T-helper 1 cell (primary cell): ENCODE measurements around the gene TMPRSS3.

Experiments
- DNase-seq, 5 donors: peaks; one replicate each; pipeline ENCODE4 v3.0.0-alpha.2; 2012 to 2020

Gene TMPRSS3

GRCh38 chr21:42406866-42407265, 11.0 kb upstream of the TMPRSS3 start:
- DNase-seq, result no peak

GRCh38 chr21:42406201-42406621, 10.4 kb upstream of the TMPRSS3 start:
- peak in 2 of 5 donors; percentile 36 to 75 for DNase-seq

GRCh38 chr21:42405064-42406013, 9.5 kb upstream of the TMPRSS3 start:
- DNase-seq, result peak in 1 of 5 donors; percentile 44

- DNase-seq, result peak in 1 of 5 donors; percentile 45
These were observed 8.7 kb upstream of the TMPRSS3 start for GRCh38 chr21:42404539-42404938.

DNA sequence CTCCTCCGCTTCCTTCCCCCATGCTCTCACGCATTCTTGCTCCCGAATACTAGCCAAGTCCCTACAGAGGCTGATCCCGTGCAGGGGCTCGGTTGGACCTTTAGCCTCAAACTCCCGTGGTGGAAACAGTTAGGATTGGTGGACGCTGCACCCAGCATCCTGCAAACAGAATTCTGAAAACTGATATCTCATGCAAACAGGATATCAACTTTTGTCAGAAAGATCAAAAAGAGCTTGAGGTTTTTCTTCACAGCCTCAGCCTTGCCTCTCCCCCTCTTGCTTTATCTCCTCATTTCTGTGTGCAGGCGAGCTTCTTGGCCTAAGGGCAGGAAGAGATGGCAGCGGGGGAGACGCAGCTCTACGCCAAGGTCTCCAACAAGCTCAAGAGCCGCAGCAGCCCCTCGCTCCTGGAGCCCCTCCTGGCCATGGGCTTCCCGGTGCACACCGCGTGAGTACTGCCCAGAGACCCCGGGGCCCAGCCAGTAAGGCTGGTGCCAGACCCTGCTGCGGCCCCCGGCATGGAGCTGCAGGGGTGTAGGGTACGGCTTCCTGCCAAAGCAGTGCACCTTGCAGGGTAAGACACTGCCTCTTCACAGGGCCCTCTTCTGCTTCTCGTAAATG, 7.9 kb upstream of the TMPRSS3 start, which contains the start of gene UBASH3A:
UBASH3A (plus strand) TSS at position 292 of the 621 bp plus-strand sequence; CDS start at position 336, 44 bp downstream.
- peak in 2 of 5 donors; percentile 40 to 78 for DNase-seq

GRCh38 chr21:42401820-42402251, 6.0 kb upstream of the TMPRSS3 start:
- DNase-seq, result no peak

DNA sequence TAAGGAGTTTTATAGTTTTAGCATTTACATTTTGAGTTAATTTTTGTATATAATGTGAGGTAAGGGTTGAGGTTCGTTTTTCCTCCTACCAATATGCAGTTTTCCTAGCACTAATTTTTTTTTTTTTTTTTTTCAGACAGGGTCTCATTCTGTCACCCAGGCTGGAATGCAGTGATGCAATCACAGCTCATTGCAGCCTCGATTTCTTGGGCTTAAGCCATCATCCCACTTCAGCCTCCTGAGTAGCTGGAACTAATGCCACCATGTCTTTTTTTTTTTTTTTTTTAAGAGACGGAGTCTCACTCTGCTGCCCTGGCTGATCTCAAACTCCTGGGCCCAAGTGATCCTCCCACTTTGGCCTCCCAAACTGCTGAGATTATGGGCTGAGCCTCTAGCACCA, 5.3 kb upstream of the TMPRSS3 start:
- DNase-seq, result no peak

DNA sequence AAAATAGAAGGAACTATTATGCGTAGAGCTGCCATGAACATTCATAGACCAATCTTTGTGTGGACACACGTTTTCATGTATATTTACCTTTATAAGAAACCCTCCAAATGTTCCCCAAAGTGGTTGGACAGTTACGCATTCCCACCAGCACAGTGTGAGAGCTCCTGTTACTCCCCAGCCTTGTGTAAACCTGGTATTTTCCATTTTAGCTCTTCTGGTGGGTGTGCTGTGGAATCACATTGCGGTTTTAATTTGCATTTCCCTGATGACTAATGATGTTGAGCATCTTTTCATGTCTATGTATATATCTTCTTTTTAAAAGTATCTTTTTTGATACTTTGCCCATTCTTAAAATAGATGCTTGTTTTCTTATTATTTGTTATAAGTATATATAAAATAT, 4.7 kb upstream of the TMPRSS3 start:
- no peak for DNase-seq

GRCh38 chr21:42398436-42399028, 2.7 kb upstream of the TMPRSS3 start:
- no peak for DNase-seq

GRCh38 chr21:42397746-42398394, 2.0 kb upstream of the TMPRSS3 start:
- DNase-seq, result no peak

DNA sequence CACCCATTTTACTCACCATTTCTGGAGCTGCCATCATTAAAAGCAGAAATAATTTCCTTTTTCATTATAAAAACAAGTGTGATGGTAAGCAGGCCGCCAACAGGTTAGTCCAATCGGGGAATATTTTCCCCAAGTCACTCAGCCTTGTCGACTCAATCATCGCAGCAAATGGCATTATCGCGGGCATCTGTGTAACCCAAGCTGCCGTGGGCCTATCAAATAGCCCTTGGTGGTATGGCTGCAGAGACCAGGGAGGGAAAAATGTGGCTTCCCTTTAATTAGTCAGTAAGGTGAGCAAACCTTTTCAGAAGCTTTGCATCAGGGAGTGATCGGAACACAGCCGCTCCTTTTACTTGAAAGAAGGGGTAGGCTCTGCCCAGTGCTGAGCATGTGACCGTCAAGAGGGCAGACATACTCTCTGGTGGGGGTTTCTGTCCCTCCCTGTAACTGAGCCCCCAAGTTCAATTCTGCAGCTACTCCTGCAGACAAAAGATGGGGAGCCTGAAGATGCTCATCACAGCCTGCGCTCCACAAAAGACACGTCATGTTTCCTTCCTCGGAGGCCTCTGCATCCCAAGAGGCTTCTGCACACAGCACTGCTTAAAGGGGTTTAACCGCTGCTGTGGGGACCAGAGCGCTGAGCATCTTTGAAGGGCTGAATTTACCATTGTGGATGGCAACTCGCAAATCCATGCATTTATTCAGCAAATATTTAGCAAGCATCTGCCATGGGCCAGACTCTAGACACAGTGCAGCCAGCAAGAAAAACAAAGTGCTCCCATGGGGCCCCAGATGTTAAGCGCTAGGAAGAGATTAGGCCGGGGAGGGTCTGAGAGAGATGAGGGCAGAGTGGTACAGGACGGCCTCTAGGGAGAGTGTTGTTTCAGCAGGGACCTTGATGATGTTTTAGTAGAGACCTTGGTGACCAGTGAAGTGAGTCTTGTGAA, 1.2 kb upstream of the TMPRSS3 start:
- DNase-seq, result no peak

GRCh38 chr21:42395302-42395701, 550 bp downstream of the TMPRSS3 start:
- DNase-seq, result no peak

DNA sequence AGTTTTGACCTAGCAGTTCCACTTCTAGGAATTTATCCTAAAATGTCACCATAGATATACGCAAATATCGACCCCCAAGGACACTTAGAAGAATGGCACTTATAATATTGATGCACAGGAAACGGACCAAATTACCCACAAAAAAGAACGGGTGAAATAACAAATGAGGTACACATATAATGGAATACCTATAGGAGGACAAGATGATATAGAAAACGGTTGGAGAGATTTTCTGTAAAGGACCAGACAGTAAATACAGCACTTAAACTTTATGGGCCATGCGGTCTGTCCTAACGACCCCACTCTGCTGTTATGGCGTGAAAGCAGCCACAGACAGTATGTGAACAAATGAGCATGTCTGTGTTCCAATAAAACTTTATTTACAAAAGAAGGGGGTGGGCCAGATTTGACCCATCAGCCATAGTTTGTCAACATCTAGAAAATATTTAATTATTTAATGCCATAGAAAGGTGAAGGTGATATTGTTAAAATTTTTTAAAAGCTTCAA, 2.4 kb downstream of the TMPRSS3 start:
- no peak for DNase-seq

DNA sequence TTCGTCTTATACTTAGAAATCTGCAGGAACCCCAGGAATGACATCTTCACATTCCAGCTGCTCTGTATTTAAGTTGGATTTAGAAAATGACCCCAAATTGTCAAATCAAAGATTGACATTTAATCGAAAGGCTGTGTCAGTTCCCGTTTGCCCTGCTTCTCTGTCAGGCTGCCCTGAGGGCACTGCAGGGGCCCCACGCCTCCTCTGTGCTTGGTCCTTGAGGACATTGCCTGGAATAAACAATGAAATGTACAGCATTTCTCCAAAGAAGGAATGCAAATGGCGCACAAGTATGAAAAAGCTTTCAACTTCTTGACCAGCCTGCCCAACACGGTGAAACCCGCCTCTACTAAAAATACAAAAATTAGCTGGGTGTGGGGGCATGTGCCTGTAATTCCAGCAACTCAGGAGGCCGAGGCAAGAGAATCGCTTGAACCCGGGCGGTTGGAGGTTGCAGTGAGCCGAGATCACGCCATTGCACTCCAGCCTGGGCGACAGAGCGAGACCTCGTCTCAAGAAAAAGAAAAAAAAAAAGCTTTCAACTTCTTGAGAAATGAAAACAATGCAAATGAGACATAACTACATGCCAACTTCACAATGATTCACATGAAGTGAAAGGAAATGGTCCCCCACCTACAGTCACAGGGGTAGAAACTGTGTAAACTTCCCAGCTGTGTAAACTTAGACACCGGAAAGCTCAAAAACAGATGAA, 3.0 kb downstream of the TMPRSS3 start:
- no peak for DNase-seq

GRCh38 chr21:42391297-42391696, 4.6 kb downstream of the TMPRSS3 start:
- no peak for DNase-seq

DNA sequence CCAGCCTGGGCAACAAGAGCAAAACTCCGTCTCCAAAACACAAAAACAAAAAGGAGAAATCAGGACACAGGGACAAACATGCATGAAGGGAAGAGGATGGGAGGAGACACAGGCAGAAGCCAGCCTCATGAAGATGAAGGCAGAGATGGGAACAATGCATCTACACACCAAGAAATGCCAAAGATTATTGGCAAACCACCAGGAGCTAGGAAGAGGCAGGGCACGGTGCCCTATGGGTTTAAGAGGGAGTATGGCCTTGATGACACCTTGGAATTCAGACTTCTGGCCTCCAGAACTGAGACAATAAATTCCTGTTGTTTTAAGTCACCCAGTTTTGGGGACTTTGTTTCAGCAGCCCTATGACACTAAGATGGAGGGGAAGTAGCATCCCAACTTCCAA, 5.2 kb downstream of the TMPRSS3 start:
- DNase-seq, result no peak

GRCh38 chr21:42390193-42390592, 5.7 kb downstream of the TMPRSS3 start:
- no peak for DNase-seq

DNA sequence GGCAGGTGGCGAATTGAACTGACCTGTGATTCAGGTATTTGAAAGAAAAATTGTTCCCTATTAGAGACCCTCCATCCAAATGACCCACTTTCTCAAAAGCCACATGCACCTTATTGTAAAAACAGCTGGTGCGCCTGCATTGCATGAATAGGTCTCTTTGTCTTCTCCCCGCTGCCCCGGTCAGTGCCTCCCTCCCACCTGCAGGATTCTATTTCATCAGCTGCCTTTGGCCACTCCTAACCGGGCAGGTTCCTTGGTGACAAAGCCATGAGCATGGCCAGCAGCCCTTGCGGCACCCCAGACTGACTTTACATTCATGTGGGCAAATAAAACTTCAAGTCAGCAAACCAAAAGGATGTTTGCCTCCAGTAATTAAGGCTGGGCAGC, 6.4 kb downstream of the TMPRSS3 start:
- DNase-seq, result no peak

DNA sequence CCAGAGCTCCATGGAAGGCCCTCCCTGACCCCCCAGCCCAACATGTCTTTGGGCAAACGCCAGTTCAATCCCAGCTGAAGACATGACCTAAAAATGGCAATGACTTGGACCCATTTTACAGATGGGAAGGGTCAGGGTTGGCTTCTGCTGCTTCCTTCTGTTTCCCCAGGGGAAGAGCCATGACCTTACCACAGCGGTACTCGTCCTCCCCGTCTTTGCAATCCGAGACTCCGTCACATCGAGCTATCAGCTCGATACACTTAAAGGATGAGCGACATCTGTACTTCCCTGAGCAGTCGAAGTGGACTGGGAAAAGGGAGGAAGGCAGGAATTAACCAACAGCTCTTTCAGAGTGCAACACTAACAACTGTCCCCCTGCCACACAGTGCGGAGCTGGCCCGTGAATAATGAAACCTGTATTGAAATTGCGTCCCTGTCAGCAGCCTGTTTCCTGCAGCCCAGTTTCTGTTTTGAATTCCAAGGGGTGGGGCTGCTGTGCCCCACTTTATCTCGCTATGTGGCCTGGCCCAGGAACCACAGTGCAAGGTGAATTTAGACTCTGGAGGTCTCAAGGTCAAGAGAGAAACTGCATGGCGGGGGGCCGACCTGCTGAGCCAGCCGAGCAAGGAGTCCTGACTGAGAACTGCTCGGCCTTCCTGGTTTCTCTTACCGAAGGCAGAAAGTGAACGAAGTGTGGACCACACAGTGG, 7.0 kb downstream of the TMPRSS3 start:
- DNase-seq, result no peak

DNA sequence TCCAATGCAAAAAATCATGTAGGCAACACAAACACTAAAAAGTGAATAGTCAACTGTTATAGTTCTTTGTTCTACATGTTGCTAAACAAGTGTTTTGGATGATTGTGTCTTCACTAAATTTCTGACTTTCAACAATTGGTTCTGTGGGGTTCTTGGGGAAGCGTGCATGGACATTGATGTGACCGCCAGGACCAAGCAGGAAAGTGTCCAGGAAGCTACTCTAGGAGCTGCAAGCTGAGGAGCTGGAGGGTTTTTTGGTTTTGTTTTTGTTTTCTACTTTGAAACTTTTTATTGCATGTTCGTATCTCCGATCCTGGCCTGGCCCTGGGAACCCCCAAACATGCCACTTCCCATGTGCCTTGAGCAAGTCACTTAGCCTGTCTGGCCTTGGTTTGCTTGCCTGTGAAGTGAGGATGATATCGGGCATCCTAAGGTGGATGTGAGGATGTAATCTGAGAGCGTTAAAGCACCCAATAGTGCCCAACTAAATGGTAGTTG, 8.0 kb downstream of the TMPRSS3 start:
- DNase-seq, result no peak
